Measurements from ENCODE around the gene PSME1.

DNA sequence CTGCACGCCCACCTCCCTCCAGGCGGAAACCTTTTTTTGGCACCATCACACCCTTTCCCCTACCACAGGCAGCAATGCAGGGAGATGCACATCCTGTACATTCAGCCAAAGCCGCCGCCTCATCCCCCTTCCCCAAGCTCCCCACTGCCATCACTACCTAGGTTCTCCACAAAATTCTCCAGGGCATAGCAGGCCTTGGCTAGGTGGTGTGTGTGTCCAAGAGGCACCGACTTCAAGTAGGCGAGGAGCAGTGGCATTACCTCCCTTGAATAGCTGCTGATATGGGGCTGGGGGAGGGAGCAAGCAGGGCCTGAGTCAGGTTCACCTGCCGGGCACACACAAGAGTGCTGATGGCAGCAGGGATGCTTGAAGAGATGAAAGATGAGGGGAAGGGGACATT lies 49.0 kb downstream of the PSME1 start:
- TF ChIP-seq POLR2A (IDR thresholded peaks at IDR 0.05) = no peak
- TF ChIP-seq, protein P1, sequence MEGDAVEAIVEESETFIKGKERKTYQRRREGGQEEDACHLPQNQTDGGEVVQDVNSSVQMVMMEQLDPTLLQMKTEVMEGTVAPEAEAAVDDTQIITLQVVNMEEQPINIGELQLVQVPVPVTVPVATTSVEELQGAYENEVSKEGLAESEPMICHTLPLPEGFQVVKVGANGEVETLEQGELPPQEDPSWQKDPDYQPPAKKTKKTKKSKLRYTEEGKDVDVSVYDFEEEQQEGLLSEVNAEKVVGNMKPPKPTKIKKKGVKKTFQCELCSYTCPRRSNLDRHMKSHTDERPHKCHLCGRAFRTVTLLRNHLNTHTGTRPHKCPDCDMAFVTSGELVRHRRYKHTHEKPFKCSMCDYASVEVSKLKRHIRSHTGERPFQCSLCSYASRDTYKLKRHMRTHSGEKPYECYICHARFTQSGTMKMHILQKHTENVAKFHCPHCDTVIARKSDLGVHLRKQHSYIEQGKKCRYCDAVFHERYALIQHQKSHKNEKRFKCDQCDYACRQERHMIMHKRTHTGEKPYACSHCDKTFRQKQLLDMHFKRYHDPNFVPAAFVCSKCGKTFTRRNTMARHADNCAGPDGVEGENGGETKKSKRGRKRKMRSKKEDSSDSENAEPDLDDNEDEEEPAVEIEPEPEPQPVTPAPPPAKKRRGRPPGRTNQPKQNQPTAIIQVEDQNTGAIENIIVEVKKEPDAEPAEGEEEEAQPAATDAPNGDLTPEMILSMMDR (IDR thresholded peaks at IDR 0.05) = no peak
